ENCODE measurements around the gene OOSP4B. TPM values are rescaled to one million over a fixed set of nuclear protein-coding genes. Genes with fewer than 3 reads are reported as not detected.

Gene OOSP4B
- polyA plus RNA-seq, 3 donors = not detected

DNA sequence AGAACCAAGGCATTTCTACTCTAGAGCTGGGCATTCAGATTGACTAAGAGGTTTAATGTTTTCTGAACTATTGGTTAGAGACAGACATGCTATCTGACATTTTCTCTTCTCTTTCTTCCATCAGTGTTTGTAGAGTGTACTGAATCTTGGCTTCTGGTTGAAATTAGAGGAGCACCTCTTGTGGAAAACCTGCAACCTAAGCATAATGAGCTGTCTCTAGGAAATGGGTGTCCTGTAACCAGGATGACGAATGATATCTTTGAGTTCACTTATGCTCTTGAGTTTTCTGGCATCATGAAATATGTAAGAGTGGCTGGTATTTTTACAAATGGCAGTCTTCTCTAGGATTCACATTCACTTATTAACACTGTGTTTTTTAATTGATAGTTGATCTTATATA is 33.8 kb upstream of the OOSP4B start:
- WGBS (ENCODE audit: insufficient coverage) = no CpG with 5 or more reads among the region's 1 CpG
- no peaks in the 10 kb centered on the region for H3K9me3 ChIP-seq (replicated peaks in 1 of 2; ENCODE audit: control insufficient read depth in 1 of 2, insufficient read depth in 1 of 2, low read length in 2 of 2)
- no peaks in the 10 kb centered on the region for H4K20me1 ChIP-seq (ENCODE audit: insufficient read depth, low read length)
- no peak overlapping the region for H2AFZ ChIP-seq (ENCODE audit: insufficient read depth, low read depth, low read length, poor library complexity, severe bottlenecking)
- no peaks in the 10 kb centered on the region for H3K27me3 ChIP-seq (ENCODE audit: control insufficient read depth in 2 of 2, insufficient read depth in 2 of 2, low read length in 2 of 2)
- H3K4me3 ChIP-seq (replicated peaks in 1 of 3; ENCODE audit: low read depth in 2 of 3, low read length in 3 of 3) = no peak overlapping the region
- DNase-seq = no peak
- no peak overlapping the region for H3K27ac ChIP-seq (ENCODE audit: low read depth in 1 of 2, low read length in 2 of 2)
- Mint-ChIP-seq H3K4me1 (peaks cover 2% of the 10 kb centered on the region), H3K27me3 (ENCODE audit: low read depth in 3 of 3) (no peaks in the 10 kb centered on the region), H3K27ac (no peak overlapping the region), H3K9me3 (peaks cover 0 to 3% (median 0%) of the 10 kb centered on the region in 7 donors), H3K4me3 (no peak overlapping the region), H3K36me3 (no peaks in the 10 kb centered on the region)
- no peaks in the 10 kb centered on the region for H3K4me1 ChIP-seq (ENCODE audit: control insufficient read depth in 1 of 2, insufficient read depth in 2 of 2, low read length in 2 of 2)
- no peak overlapping the region for H3K9ac ChIP-seq (ENCODE audit: insufficient read depth, low read length, poor library complexity, severe bottlenecking)
- TF ChIP-seq, protein P1, sequence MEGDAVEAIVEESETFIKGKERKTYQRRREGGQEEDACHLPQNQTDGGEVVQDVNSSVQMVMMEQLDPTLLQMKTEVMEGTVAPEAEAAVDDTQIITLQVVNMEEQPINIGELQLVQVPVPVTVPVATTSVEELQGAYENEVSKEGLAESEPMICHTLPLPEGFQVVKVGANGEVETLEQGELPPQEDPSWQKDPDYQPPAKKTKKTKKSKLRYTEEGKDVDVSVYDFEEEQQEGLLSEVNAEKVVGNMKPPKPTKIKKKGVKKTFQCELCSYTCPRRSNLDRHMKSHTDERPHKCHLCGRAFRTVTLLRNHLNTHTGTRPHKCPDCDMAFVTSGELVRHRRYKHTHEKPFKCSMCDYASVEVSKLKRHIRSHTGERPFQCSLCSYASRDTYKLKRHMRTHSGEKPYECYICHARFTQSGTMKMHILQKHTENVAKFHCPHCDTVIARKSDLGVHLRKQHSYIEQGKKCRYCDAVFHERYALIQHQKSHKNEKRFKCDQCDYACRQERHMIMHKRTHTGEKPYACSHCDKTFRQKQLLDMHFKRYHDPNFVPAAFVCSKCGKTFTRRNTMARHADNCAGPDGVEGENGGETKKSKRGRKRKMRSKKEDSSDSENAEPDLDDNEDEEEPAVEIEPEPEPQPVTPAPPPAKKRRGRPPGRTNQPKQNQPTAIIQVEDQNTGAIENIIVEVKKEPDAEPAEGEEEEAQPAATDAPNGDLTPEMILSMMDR (IDR thresholded peaks at IDR 0.05) = no peak
- H3K4me2 ChIP-seq (replicated peaks; ENCODE audit: extremely low read depth, low read length, poor library complexity, severe bottlenecking) = no peak overlapping the region
- no peaks in the 10 kb centered on the region for H3K79me2 ChIP-seq (ENCODE audit: insufficient read depth, low read length)
- H3K36me3 ChIP-seq (replicated peaks in 1 of 2; ENCODE audit: control insufficient read depth in 1 of 2, insufficient read depth in 2 of 2, low read length in 2 of 2) = no peaks in the 10 kb centered on the region
- intact Hi-C loops (cut with micrococcal nuclease) = no loop called here

GRCh38 chr11:59984368-59984767 is 32.6 kb upstream of the OOSP4B start:
- Mint-ChIP-seq H3K4me1 (peaks cover 2% of the 10 kb centered on the region), H3K4me3 (no peak overlapping the region), H3K27ac (no peak overlapping the region), H3K9me3 (peaks cover 0 to 6% (median 2%) of the 10 kb centered on the region in 7 donors), H3K36me3 (no peaks in the 10 kb centered on the region), H3K27me3 (ENCODE audit: low read depth in 3 of 3) (no peaks in the 10 kb centered on the region)
- Histone ChIP-seq H2AFZ (ENCODE audit: insufficient read depth, low read depth, low read length, poor library complexity, severe bottlenecking) (no peak overlapping the region), H3K27ac (ENCODE audit: low read depth in 1 of 2, low read length in 2 of 2) (no peak overlapping the region), H3K9me3 (replicated peaks in 1 of 2; ENCODE audit: control insufficient read depth in 1 of 2, insufficient read depth in 1 of 2, low read length in 2 of 2) (no peaks in the 10 kb centered on the region), H3K4me1 (ENCODE audit: control insufficient read depth in 1 of 2, insufficient read depth in 2 of 2, low read length in 2 of 2) (no peaks in the 10 kb centered on the region), H3K4me3 (replicated peaks in 1 of 3; ENCODE audit: low read depth in 2 of 3, low read length in 3 of 3) (no peak overlapping the region), H3K9ac (ENCODE audit: insufficient read depth, low read length, poor library complexity, severe bottlenecking) (no peak overlapping the region), H4K20me1 (ENCODE audit: insufficient read depth, low read length) (no peaks in the 10 kb centered on the region), H3K27me3 (ENCODE audit: control insufficient read depth in 2 of 2, insufficient read depth in 2 of 2, low read length in 2 of 2) (no peaks in the 10 kb centered on the region), H3K4me2 (replicated peaks; ENCODE audit: extremely low read depth, low read length, poor library complexity, severe bottlenecking) (no peak overlapping the region), H3K36me3 (replicated peaks in 1 of 2; ENCODE audit: control insufficient read depth in 1 of 2, insufficient read depth in 2 of 2, low read length in 2 of 2) (no peaks in the 10 kb centered on the region), H3K79me2 (ENCODE audit: insufficient read depth, low read length) (no peaks in the 10 kb centered on the region)
- TF ChIP-seq, protein P1 (IDR thresholded peaks at IDR 0.05) = no peak
- no peak for DNase-seq
- intact Hi-C loops (cut with micrococcal nuclease) = no loop called here
- WGBS (ENCODE audit: insufficient coverage) = 100% methylated on average over 2 of the region's 3 CpGs

Measured in CD14-positive monocyte (primary cell).